Mesenchymal stem cell (in vitro differentiated cells and primary cell): ENCODE measurements around the gene NBDY.
"Not testable (repeated sequence)": the region's sequence is repeated elsewhere in the genome, so short reads cannot be mapped to it uniquely, and the experiment has no call there.

Source experiments
- DNase-seq: peaks from one replicate; pipeline ENCODE4 v3.0.0-alpha.2; 2013
- H2AFZ ChIP-seq: one replicate; pipeline ENCODE4 v1.6.1; 2013; ENCODE audit warnings: low read depth, mild to moderate bottlenecking, control low read depth, inconsistent platforms, low read length, moderate library complexity
- H2AK5ac ChIP-seq: 2 replicates; pipeline ENCODE4 v1.6.1; 2013; ENCODE audit warnings: low read length, moderate library complexity, mild to moderate bottlenecking, inconsistent platforms; ENCODE audit not compliant: severe bottlenecking
- H2BK120ac ChIP-seq: one replicate; pipeline ENCODE4 v1.6.1; 2013; ENCODE audit warnings: low read depth, mild to moderate bottlenecking, inconsistent platforms, low read length, moderate library complexity
- H2BK12ac ChIP-seq, 2 experiments: one replicate each; pipeline ENCODE4 v1.6.1; 2013; ENCODE audit warnings: inconsistent platforms in 2 of 2, low read length in 2 of 2, mild to moderate bottlenecking in 2 of 2, moderate library complexity in 2 of 2, control low read depth in 1 of 2
- H2BK15ac ChIP-seq: one replicate; pipeline ENCODE4 v1.6.1; 2013; ENCODE audit warnings: mild to moderate bottlenecking, low read depth, inconsistent platforms; ENCODE audit not compliant: poor library complexity, severe bottlenecking
- H2BK5ac ChIP-seq: 2 replicates; pipeline ENCODE4 v1.6.1; 2013; ENCODE audit warnings: low read depth, mild to moderate bottlenecking, low read length, control low read depth, inconsistent platforms; ENCODE audit not compliant: poor library complexity, severe bottlenecking
- H3K14ac ChIP-seq, 2 experiments: one replicate each; pipeline ENCODE4 v1.6.1; 2013; ENCODE audit warnings: inconsistent platforms in 2 of 2, low read length in 2 of 2, control low read depth in 1 of 2, mild to moderate bottlenecking in 1 of 2, moderate library complexity in 1 of 2
- H3K18ac ChIP-seq, 2 experiments: one replicate each; pipeline ENCODE4 v1.6.1; 2013; ENCODE audit warnings: inconsistent platforms in 2 of 2, low read length in 2 of 2, control low read depth in 1 of 2, low read depth in 1 of 2, mild to moderate bottlenecking in 1 of 2
- H3K23ac ChIP-seq, 2 experiments: one replicate each; pipeline ENCODE4 v1.6.1; 2013; ENCODE audit warnings: inconsistent platforms in 2 of 2, low read length in 2 of 2, mild to moderate bottlenecking in 2 of 2, moderate library complexity in 2 of 2, control low read depth in 1 of 2
- H3K27ac ChIP-seq: 2 replicates; pipeline ENCODE4 v1.5.1; 2013; ENCODE audit warnings: mild to moderate bottlenecking, moderate library complexity, low read length, control low read depth, inconsistent platforms; ENCODE audit not compliant: poor library complexity, severe bottlenecking
- H3K27me3 ChIP-seq, 2 experiments: 2 replicates each; pipeline versions ENCODE4 v1.6.1 to v1.7.0; 2013; ENCODE audit warnings: low read length in 2 of 2, mild to moderate bottlenecking in 2 of 2, moderate library complexity in 2 of 2, control low read depth in 1 of 2, inconsistent platforms in 1 of 2; ENCODE audit not compliant: control insufficient read depth in 1 of 2, insufficient read depth in 1 of 2
- H3K36me3 ChIP-seq, 2 experiments: 2 replicates each; pipeline versions ENCODE4 v1.6.1 to v1.7.0; 2013; ENCODE audit warnings: low read length in 2 of 2, control low read depth in 1 of 2, inconsistent platforms in 1 of 2, low read depth in 1 of 2, mild to moderate bottlenecking in 1 of 2; ENCODE audit not compliant: insufficient read depth in 2 of 2, control insufficient read depth in 1 of 2
- H3K4ac ChIP-seq, 2 experiments: one replicate each; pipeline ENCODE4 v1.6.1; 2013; ENCODE audit warnings: inconsistent platforms in 2 of 2, low read length in 2 of 2, mild to moderate bottlenecking in 2 of 2, moderate library complexity in 2 of 2, control low read depth in 1 of 2, low read depth in 1 of 2
- H3K4me1 ChIP-seq: 2 replicates; pipeline ENCODE4 v1.6.1; 2013; ENCODE audit warnings: low read depth, low read length, control low read depth; ENCODE audit not compliant: control insufficient read depth, insufficient read depth
- H3K4me2 ChIP-seq: 2 replicates; pipeline ENCODE4 v1.6.1; 2013; ENCODE audit warnings: low read length, mild to moderate bottlenecking, inconsistent platforms; ENCODE audit not compliant: poor library complexity, severe bottlenecking
- H3K4me3 ChIP-seq, 2 experiments: 2 replicates each; pipeline versions ENCODE4 v1.5.1 to v1.7.0; 2013; ENCODE audit warnings: low read length in 2 of 2, mild to moderate bottlenecking in 2 of 2, control low read depth in 1 of 2, low read depth in 1 of 2; ENCODE audit not compliant: insufficient read depth in 1 of 2
- H3K79me1 ChIP-seq: replicated peaks from 2 replicates; pipeline ENCODE4 v1.6.1; 2013; ENCODE audit warnings: mild to moderate bottlenecking, control low read depth, low read length, inconsistent platforms; ENCODE audit not compliant: poor library complexity, severe bottlenecking
- H3K9ac ChIP-seq: 2 replicates; pipeline ENCODE4 v1.7.0; 2013; ENCODE audit warnings: mild to moderate bottlenecking, low read length, moderate library complexity
- H3K9me3 ChIP-seq: 2 replicates; pipeline ENCODE4 v1.7.0; 2013; ENCODE audit warnings: mild to moderate bottlenecking, low read length; ENCODE audit not compliant: control insufficient read depth
- H4K8ac ChIP-seq: one replicate; pipeline ENCODE4 v1.6.1; 2013; ENCODE audit warnings: inconsistent platforms, mild to moderate bottlenecking, low read length, moderate library complexity
- H4K91ac ChIP-seq: one replicate; pipeline ENCODE4 v1.6.1; 2013; ENCODE audit warnings: mild to moderate bottlenecking, low read length, inconsistent platforms
- WGBS: methylation state at CpG from one replicate; pipeline ENCODE4 v1.1.7; 2013; ENCODE audit warnings: mixed read lengths; 5-methylcytosine and 5-hydroxymethylcytosine counted together

Gene NBDY

DNA sequence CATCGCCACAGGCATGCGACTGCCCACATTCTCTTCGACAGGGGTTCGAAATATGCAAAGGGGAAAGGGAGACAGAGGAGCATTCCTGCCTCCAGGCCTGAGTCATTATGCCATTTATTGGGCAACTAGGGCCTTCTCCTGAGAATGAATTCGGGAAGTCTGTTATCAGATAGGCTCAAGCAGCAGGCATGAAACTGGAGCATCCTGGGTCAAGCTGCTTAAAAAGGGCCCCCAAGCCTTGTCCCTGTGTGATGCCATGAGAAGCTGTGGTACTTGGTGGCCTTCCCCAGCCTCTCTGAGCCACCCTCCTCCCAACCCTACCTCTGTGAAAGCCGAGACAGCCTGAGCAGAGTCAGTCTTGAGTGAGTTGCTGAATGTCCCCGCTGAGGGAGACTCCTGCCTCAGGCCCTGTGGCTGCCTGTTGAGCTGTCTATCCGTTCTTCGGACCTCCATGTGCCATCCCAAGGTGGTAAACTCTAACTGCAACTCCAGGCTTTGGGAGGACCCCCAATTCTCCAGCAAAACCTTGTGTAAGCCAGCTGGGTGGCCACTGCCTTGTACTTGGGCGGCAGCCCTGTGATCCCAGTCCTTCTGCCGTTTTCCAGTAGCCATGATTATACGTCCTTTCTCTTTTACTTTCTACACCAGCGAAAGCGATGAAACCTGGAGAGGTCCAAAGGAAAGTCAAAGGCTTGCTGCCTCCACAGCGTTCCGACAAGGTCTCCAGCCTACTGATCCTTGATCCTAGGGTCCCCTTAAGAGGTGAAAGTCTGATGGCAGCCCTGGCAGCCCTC is 37.7 kb downstream of the NBDY start:
- no peak overlapping the region for H3K4me2 ChIP-seq
- H2BK5ac ChIP-seq, result no peak overlapping the region
- no peak overlapping the region for H2AK5ac ChIP-seq
- no peak overlapping the region for H4K91ac ChIP-seq
- H3K4ac ChIP-seq, result no peak overlapping the region
- WGBS, result 89% methylated on average over 16 of the region's 16 CpGs
- H3K79me1 ChIP-seq, result peaks cover 9% of the 10 kb centered on the region
- peak; percentile 33 for DNase-seq
- peaks cover 0 to 9% of the 10 kb centered on the region in 2 experiments for H3K27me3 ChIP-seq
- H4K8ac ChIP-seq, result no peak overlapping the region
- H3K4me1 ChIP-seq, result peaks cover 7% of the 10 kb centered on the region
- peaks cover 0 to 19% of the 10 kb centered on the region in 2 experiments for H3K36me3 ChIP-seq
- H3K14ac ChIP-seq, result no peak overlapping the region
- H2BK15ac ChIP-seq, result no peak overlapping the region
- H2BK12ac ChIP-seq, result no peak overlapping the region
- H3K23ac ChIP-seq, result no peak overlapping the region
- H3K27ac ChIP-seq, result no peak overlapping the region
- peak overlapping the region; percentile 87 for H3K9ac ChIP-seq
- no peak overlapping the region for H2AFZ ChIP-seq
- H3K9me3 ChIP-seq, result no peaks in the 10 kb centered on the region
- H2BK120ac ChIP-seq, result no peak overlapping the region
- H3K18ac ChIP-seq, result peak overlapping the region in 1 of 2 experiments; percentile 0
- peak overlapping the region in 1 of 2 experiments; percentile 84 for H3K4me3 ChIP-seq

DNA sequence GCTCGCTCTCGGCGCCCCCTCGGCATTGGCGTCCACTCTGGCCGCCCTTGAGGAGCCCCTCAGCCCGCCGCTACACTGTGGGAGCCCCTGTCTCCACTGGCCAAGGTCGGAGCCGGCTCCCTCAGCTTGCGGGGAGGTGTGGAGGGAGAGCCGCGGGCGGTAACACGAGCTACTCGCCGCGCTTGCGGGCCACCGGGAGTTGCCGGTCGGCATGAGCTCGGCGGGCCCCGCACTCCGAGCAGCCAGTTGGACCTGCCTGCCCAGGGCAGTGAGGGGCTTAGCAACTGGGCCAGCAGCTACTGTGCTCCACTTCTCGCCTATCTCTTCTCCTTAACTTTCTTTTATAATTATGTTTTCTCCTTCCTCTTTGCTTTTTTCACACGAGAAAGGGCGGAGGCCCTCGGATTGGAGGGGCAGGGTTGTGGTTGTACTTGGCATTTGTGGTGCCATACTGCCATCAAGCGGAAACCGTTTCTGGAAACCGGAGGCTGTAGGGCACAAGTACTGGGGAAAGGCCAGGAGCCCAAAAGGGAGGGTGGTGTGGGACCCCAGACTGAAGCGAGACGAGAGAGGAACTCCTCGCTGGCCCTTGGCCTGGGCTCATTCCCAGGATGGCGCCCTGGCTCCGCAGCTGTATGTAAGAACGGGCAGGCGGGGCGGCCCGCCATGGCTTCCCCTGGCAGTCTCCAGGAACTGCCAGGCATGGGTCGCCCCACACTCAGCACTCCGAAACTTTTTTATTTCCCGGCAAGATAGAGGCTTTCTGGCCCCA is 38.5 kb downstream of the NBDY start:
- not testable (repeated sequence) for H3K9me3 ChIP-seq, H3K4ac ChIP-seq, H3K4me1 ChIP-seq, H3K79me1 ChIP-seq, H2BK15ac ChIP-seq, H3K14ac ChIP-seq, H3K23ac ChIP-seq, H2BK12ac ChIP-seq, H2BK5ac ChIP-seq, H3K4me2 ChIP-seq, H4K8ac ChIP-seq, H3K18ac ChIP-seq, H2BK120ac ChIP-seq, H3K27ac ChIP-seq, H4K91ac ChIP-seq, H2AFZ ChIP-seq, DNase-seq, H2AK5ac ChIP-seq, H3K27me3 ChIP-seq
- Histone ChIP-seq H3K36me3 (peaks cover 0 to 19% of the 10 kb centered on the region in 2 experiments), H3K9ac (peak overlapping the region; percentile 87), H3K4me3 (peak overlapping the region in 1 of 2 experiments; percentile 84)
- WGBS, result 100% methylated on average over 7 of the region's 45 CpGs

DNA sequence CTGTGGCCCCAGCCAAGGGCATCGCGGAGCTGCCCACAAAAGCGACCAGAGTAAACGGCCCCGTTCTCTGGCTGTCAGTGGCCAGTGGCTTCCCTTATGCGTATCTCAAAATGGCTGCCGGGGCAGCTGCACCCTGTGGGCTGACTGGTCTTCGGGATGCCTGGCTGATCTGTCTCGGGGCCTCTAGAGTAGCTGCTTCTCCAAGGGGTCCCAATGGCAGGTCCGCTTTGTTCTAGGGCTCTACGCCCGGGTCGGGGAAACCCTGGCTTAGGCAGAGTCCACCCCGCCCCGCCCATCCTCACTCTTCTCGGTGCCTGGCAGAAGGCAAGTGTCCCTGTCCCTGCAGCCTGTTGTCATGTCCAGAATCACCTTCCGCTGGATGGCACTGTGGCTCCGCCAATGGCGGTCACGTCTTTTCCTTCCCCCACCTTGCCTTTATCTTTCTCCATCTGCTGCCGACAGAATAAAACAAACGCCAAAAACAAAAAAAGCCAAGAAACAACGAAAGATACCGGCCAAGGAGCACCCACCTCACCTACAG is 39.1 kb downstream of the NBDY start:
- DNase-seq, result not testable (repeated sequence)
- WGBS, result no CpG with 5 or more reads among the region's 24 CpGs
- peaks cover 0 to 19% of the 10 kb centered on the region in 2 experiments for H3K36me3 ChIP-seq

More for the DNA sequence above, 39.1 kb downstream of the NBDY start:
- not testable (repeated sequence) for H2BK120ac ChIP-seq, H4K91ac ChIP-seq, H3K79me1 ChIP-seq, H3K4me1 ChIP-seq, H2BK15ac ChIP-seq, H3K9me3 ChIP-seq, H3K9ac ChIP-seq, H3K14ac ChIP-seq, H3K23ac ChIP-seq, H3K27me3 ChIP-seq, H2AK5ac ChIP-seq, H3K18ac ChIP-seq, H3K4ac ChIP-seq, H3K4me3 ChIP-seq, H3K27ac ChIP-seq, H3K4me2 ChIP-seq, H2BK12ac ChIP-seq, H2AFZ ChIP-seq, H2BK5ac ChIP-seq, H4K8ac ChIP-seq
